Jurkat, Clone E6-1 (cell line): ENCODE measurements around the gene GFRA1.
A peak's percentile ranks its signal among the peaks of the same experiment; 100 is the strongest.
"Not testable (repeated sequence)": the region's sequence is repeated elsewhere in the genome, so short reads cannot be mapped to it uniquely, and the experiment has no call there.

Experiments
- DNase-seq: peaks from one replicate; pipeline ENCODE4 v3.0.0-alpha.2; 2011; ENCODE audit warnings: low read depth, low spot score
- H3K4me3 ChIP-seq: 2 replicates; pipeline ENCODE4 v1.5.1; 2011; ENCODE audit warnings: mild to moderate bottlenecking, low read length, control low read depth, moderate library complexity

The GFRA1 gene

GRCh38 chr10:116067825-116068224 is 205.2 kb downstream of the GFRA1 start:
- H3K4me3 ChIP-seq: no peak overlapping the region
- no peak for DNase-seq

DNA sequence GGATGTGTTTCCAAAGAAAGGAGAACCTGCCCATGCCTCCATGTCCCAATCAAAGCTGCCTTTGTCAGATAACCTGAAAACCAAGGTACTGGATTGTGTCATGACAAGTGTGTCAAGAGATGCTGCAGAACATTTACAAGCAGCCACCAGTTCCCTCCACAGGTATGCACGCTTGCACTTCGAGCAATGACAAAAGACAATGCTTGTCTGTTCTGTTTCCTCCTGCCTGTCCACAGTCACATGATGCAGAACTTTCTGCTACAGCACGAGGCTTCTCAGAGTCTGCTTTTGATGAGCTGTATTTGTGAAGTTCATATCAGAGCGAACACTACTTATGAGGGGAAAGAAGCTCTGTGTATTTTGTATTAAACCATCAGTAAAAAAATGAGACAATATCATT is 209.9 kb downstream of the GFRA1 start:
- DNase-seq: no peak
- no peak overlapping the region for H3K4me3 ChIP-seq

DNA sequence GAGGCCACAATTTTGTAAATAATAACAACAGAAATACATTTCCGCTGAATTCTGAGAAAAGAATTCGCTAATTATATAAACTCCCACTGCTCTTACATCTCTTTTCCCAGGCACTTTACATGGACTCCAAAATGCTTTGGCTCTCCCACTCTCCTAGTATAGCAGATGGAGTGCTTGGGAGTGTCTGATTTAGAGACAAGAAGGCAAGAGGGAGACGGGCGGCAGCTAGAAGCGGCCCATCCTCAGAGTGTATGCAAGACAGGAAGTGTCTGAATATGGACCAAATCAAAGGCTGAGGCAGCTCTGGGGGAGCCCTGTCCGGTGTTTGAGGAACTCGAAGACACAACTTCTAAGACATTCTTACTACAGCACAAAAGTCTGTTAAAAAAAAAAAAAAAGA is 212.1 kb downstream of the GFRA1 start:
- no peak for DNase-seq
- no peak overlapping the region for H3K4me3 ChIP-seq

GRCh38 chr10:116059320-116059719 is 213.7 kb downstream of the GFRA1 start:
- no peak overlapping the region for H3K4me3 ChIP-seq
- no peak for DNase-seq

- no peak overlapping the region for H3K4me3 ChIP-seq
- DNase-seq: no peak
Measured at GRCh38 chr10:116056445-116057293, 216.3 kb downstream of the GFRA1 start.

DNA sequence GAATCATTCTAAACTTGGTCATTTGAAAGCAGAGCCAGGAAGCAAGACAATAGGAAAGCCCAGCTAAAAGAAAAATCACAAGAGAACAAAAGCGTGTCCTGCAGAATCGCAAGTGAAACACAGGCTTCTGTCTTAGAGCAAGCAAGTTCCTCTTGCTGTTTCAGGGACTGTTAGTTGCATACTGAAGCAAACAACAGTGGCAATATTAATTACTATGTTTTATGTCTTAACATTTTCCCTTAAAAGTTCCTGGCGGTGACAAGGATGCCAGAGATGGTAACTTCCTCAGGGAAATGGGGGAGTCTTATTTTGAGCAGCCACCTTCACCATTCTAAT is 217.1 kb downstream of the GFRA1 start:
- H3K4me3 ChIP-seq: no peak overlapping the region
- DNase-seq: no peak

DNA sequence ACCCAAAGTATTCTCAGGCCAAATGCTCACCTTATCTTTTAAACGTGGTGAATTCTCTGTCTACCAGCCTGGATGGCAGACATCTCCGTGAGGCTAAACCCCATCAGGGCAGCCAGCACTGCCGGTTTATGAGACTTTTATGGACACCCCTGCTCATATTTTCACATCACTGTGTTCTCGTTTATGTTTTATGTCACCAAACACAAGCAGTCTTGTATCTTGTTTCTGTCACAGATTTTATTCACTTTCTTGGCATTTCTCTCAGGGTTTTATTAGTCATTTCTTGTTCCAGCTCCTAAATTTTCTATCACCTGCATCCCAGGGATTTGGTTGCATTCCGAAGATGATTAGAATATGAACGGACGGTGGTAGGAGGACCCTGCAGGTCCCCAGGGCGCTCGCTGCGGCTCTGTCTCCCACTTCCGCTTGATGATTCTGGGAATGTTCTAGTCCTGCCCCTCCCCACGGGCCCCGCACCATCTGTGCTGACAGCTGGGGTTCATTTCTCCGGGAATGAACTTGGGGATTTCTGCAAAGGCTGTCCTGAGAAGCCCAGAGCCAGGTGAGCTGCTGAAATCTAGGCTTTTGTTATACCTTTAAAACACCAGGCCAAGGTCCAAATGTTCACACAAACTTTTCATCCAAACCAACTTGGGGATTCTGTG is 217.6 kb downstream of the GFRA1 start:
- DNase-seq: no peak
- H3K4me3 ChIP-seq: no peak overlapping the region

GRCh38 chr10:116053910-116054309 is 219.1 kb downstream of the GFRA1 start:
- DNase-seq: no peak
- no peak overlapping the region for H3K4me3 ChIP-seq

DNA sequence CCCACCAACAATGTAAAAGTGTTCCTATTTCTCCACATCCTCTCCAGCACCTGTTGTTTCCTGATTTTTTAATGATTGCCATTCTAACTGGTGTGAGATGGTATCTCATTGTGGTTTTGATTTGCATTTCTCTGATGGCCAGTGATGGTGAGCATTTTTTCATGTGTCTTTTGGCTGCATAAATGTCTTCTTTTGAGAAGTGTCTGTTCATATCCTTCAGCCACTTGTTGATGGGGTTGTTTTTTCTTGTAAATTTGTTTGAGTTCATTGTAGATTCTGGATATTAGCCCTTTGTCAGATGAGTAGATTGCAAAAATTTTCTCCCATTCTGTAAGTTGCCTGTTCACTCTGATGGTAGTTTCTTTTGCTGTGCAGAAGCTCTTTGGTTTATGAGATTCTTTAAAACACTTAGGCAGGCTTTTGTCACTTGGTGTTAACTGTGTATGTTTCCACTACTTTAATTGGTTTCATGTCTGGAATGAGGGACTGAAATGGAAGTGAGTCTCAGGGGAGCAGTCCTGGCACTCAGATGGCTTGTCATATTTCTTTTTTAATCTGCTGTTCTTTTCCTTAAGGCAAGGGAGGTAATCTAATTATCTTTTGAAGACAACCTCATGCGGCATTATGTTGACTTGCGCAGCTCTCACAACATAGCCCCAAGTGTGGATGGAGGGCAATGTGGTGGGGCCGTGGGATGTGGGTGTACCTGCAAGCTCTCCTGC is 219.8 kb downstream of the GFRA1 start:
- DNase-seq: not testable (repeated sequence)

GRCh38 chr10:116052522-116052921 is 220.5 kb downstream of the GFRA1 start:
- not testable (repeated sequence) for H3K4me3 ChIP-seq, DNase-seq

More for the DNA sequence above, 219.8 kb downstream of the GFRA1 start:
- not testable (repeated sequence) for H3K4me3 ChIP-seq

GRCh38 chr10:116049974-116050304 is 223.1 kb downstream of the GFRA1 start:
- H3K4me3 ChIP-seq: no peak overlapping the region
- DNase-seq: no peak

- DNase-seq: peak; percentile 33
Measured at GRCh38 chr10:116049158-116049973, 223.6 kb downstream of the GFRA1 start.

DNA sequence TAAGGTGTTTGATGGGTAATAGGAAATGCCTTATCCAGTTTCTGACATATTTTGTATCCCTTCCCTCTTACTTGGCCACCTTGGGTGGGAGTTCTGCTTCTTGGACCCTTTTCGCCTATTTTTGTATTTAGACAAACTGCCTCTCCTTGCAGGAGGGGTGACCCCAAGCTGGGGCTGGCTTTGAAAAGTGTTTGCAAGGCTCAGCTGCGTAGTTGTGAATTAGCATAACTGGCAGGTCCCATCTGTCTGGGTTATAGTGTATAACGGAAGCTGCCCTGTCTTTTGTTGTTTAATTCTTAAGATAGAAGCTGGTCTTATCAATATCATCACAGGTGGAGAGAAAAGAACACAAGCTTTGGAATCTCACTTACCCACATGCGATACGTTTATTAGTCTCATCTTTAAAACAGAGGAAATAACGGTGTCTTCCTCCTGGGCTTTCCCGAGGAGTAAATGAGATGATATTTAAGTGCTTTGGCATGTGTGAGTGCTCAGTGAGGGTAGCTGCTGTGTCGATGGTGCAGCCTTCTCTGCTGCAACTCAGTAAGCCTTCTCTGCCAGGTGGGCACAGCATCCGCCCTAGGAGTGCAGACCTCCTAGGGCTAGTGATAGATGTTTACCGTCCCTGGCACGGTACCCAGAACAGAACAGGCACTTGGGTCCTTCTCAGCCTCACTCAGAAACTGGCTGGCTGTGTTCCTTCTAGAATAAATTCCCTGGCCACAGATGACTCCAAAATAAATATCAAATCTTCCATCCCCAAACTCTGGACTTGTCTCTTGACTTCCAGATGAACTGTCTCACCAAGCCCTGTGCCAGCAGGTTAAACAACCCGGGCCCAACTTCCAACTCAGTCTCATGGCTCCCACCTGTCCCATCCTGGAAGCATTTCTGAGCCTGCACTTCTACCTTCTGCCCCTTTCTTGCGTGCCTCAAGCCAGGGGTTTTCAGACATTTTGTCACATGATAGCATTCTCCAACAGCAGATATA is 227.3 kb downstream of the GFRA1 start:
- DNase-seq: no peak
- H3K4me3 ChIP-seq: no peak overlapping the region

More at GRCh38 chr10:116049158-116049973, 223.6 kb downstream of the GFRA1 start:
- H3K4me3 ChIP-seq: no peak overlapping the region

- no peak overlapping the region for H3K4me3 ChIP-seq
- no peak for DNase-seq
Measured at GRCh38 chr10:116044801-116045248, 228.2 kb downstream of the GFRA1 start.

DNA sequence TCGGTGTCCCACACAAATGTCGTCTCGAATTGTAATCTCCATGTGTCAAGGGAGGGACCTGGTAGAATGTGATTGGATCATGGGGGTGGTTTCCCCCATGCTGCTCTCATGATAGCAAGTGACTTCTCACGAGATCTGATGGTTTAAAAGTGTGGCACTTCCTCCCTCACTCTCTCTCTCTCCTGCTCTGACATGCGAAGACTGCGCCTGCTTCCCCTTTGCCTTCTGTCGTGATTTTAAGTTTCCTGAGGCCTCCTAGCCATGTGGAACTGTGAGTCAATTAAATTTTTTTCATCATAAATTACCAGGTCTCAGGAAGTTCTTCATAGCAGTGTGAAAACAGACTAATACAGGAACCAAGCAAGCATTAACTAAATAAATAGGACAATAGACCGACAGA is 229.1 kb downstream of the GFRA1 start:
- no peak for DNase-seq
- no peak overlapping the region for H3K4me3 ChIP-seq

DNA sequence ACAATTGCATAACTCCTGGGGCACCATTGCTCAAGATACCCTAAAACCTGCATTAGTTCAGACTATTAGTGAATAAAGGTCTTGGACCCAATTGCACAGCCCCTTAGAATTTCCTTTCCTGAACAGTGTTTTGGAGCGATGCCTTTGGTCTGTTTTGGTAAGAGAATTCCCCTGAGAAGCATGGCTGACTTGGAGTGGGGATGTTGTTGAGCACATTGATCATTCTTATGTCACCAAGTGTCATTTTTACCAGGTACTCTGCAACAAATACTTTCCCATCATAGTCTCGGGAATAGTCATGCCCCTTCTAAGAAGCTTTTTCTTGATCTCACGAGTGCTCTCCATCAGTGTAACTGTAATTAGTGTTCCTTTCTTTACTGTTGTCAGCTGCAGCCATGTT is 229.7 kb downstream of the GFRA1 start:
- H3K4me3 ChIP-seq: no peak overlapping the region
- no peak for DNase-seq

- no peak for DNase-seq
- no peak overlapping the region for H3K4me3 ChIP-seq
Measured at GRCh38 chr10:116041948-116042347, 231.1 kb downstream of the GFRA1 start.

DNA sequence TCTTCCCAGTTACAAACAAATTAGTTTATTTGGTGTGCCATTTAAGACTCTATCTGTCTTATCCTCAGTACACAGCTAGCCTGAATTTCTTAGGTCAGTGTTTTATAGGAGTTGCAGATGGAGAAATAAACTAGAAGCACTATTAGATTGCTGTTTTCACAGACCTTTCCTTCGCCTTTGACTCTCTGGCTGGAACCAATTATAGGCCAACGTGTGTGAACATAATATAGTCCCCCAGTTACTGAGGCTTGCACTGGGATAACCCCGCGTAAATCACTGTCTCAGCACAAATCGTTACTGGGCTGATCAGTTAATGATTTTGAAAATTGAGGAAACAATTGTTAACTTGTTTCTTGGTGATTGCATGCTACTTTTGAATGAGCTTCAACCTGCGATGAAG is 233.4 kb downstream of the GFRA1 start:
- no peak for DNase-seq
- no peak overlapping the region for H3K4me3 ChIP-seq
